IMR-90 (cell line): Measurements from ENCODE around the gene MRPL9. TPM values are rescaled to one million over a fixed set of nuclear protein-coding genes. Genes with fewer than 3 reads are reported as not detected.

Experiments
- ATAC-seq: fragments of 200-7000 bp; cut with Tn5 transposase; 2 replicates; pipeline ENCODE4 v1.9.1; 2020; ENCODE audit warnings: low read depth, mild to moderate bottlenecking, moderate library complexity
- BruUV-seq: library from RNA; stranded (reverse); fragments of 400-500 nt; replicated peaks from 2 replicates; lab custom pipeline; 2021; lab: Mats Ljungman, UMichigan
- CTCF ChIA-PET: fragments of 300-600 bp; formaldehyde crosslinking; extraction: SDS; loops from one replicate; lab custom pipeline; 2021; ENCODE audit warnings: antibody characterized with exemption; lab: Yijun Ruan, JAX
- POLR2A ChIA-PET: fragments of 300-600 bp; sonication (Branson Sonifier 250); formaldehyde crosslinking; loops from one replicate; lab custom pipeline; 2022; ENCODE audit warnings: antibody characterized with exemption; ENCODE audit not compliant: unreplicated experiment; lab: Charles Lee
- DNase-seq: peaks from one replicate; pipeline ENCODE4 v3.0.0; 2013
- H2AFZ ChIP-seq: replicated peaks from 2 replicates; pipeline ENCODE3; 2013; ENCODE audit warnings: low read length, mild to moderate bottlenecking; ENCODE audit not compliant: poor library complexity
- H2AK5ac ChIP-seq: 2 replicates; pipeline ENCODE4 v1.6.1; 2013; ENCODE audit warnings: low read depth, low read length, inconsistent platforms
- H2AK9ac ChIP-seq: replicated peaks from 2 replicates; pipeline ENCODE3; 2013; ENCODE audit warnings: mild to moderate bottlenecking, low read depth, low read length, moderate library complexity; ENCODE audit not compliant: poor library complexity
- H2BK120ac ChIP-seq: 2 replicates; pipeline ENCODE4 v1.6.1; 2013; ENCODE audit warnings: low read depth, low read length, inconsistent platforms
- H2BK15ac ChIP-seq: 3 replicates; pipeline ENCODE4 v1.6.1; 2013; ENCODE audit warnings: low read depth, low read length, inconsistent platforms
- H2BK20ac ChIP-seq: 2 replicates; pipeline ENCODE4 v1.6.1; 2013; ENCODE audit warnings: low read depth, mild to moderate bottlenecking, inconsistent platforms, low read length, moderate library complexity
- H2BK5ac ChIP-seq: 2 replicates; pipeline ENCODE4 v1.6.1; 2013; ENCODE audit warnings: mild to moderate bottlenecking, low read depth, low read length, inconsistent platforms; ENCODE audit not compliant: poor library complexity, severe bottlenecking
- H3K14ac ChIP-seq: replicated peaks from 2 replicates; pipeline ENCODE4 v1.6.1; 2013; ENCODE audit warnings: low read depth, low read length, inconsistent platforms
- H3K18ac ChIP-seq: 2 replicates; pipeline ENCODE4 v1.6.1; 2013; ENCODE audit warnings: low read depth, low read length, control low read depth
- H3K23ac ChIP-seq: 2 replicates; pipeline ENCODE4 v1.6.1; 2013; ENCODE audit warnings: low read depth, low read length, inconsistent platforms
- H3K27ac ChIP-seq: 2 replicates; pipeline ENCODE4 v1.5.1; 2013; ENCODE audit warnings: mild to moderate bottlenecking, control low read depth, low read length; ENCODE audit not compliant: insufficient read depth
- H3K27me3 ChIP-seq: 2 replicates; pipeline ENCODE4 v1.6.1; 2013; ENCODE audit warnings: low read length; ENCODE audit not compliant: control insufficient read depth, insufficient read depth
- H3K36me3 ChIP-seq: 2 replicates; pipeline ENCODE4 v1.6.1; 2013; ENCODE audit warnings: low read length, mixed read lengths; ENCODE audit not compliant: control insufficient read depth, insufficient read depth
- H3K4ac ChIP-seq: 2 replicates; pipeline ENCODE4 v1.6.1; 2013; ENCODE audit warnings: low read depth, low read length, inconsistent platforms
- H3K4me1 ChIP-seq: 2 replicates; pipeline ENCODE4 v1.6.1; 2013; ENCODE audit warnings: low read length, mixed read lengths; ENCODE audit not compliant: control insufficient read depth, insufficient read depth
- H3K4me2 ChIP-seq: 2 replicates; pipeline ENCODE4 v1.6.1; 2013; ENCODE audit warnings: low read depth, mild to moderate bottlenecking, control low read depth, low read length, moderate library complexity
- H3K4me3 ChIP-seq: 2 replicates; pipeline ENCODE4 v1.5.1; 2013; ENCODE audit warnings: low read depth, mild to moderate bottlenecking, control low read depth, low read length, moderate library complexity; ENCODE audit not compliant: insufficient read depth
- H3K56ac ChIP-seq: 2 replicates; pipeline ENCODE4 v1.6.1; 2013; ENCODE audit warnings: low read length, inconsistent platforms; ENCODE audit not compliant: insufficient read depth; ENCODE audit errors: extremely low read depth
- H3K79me1 ChIP-seq, 2 experiments: 2 replicates each; pipeline ENCODE4 v1.6.1; 2013; ENCODE audit warnings: low read length in 2 of 2, inconsistent platforms in 1 of 2, low read depth in 1 of 2
- H3K9ac ChIP-seq: 2 replicates; pipeline ENCODE4 v1.6.1; 2013; ENCODE audit warnings: low read depth, low read length, control low read depth
- H3K9me1 ChIP-seq: 2 replicates; pipeline ENCODE4 v1.6.1; 2013; ENCODE audit warnings: low read length, inconsistent platforms; ENCODE audit not compliant: insufficient read depth
- H3K9me3 ChIP-seq: 2 replicates; pipeline ENCODE4 v1.6.1; 2013; ENCODE audit warnings: low read length; ENCODE audit not compliant: control insufficient read depth, insufficient read depth
- H4K20me1 ChIP-seq: 2 replicates; pipeline ENCODE4 v1.6.1; 2013; ENCODE audit warnings: low read length, inconsistent platforms; ENCODE audit not compliant: insufficient read depth
- H4K5ac ChIP-seq: 2 replicates; pipeline ENCODE4 v1.6.1; 2013; ENCODE audit warnings: mild to moderate bottlenecking, low read depth, low read length, control low read depth
- H4K8ac ChIP-seq, 2 experiments: 2 replicates each; pipeline ENCODE4 v1.6.1; 2013; ENCODE audit warnings: low read depth in 2 of 2, low read length in 2 of 2, control low read depth in 1 of 2, inconsistent platforms in 1 of 2
- H4K91ac ChIP-seq: 2 replicates; pipeline ENCODE4 v1.6.1; 2013; ENCODE audit warnings: low read depth, low read length, inconsistent platforms; ENCODE audit not compliant: insufficient read depth
- CEBPB ChIP-seq: IDR thresholded peaks from 2 replicates; pipeline ENCODE4 v1.6.1; 2012; ENCODE audit warnings: low read depth, low read length, improper control_type of control experiment
- CHD1 ChIP-seq: IDR thresholded peaks from 2 replicates; pipeline ENCODE4 v1.6.1; 2012; ENCODE audit warnings: low read depth, low read length, improper control_type of control experiment
- FOS ChIP-seq: fragments of 150-350 bp; IDR thresholded peaks from 2 replicates; pipeline ENCODE4 v1.6.1; 2016; ENCODE audit warnings: low read depth, low read length
- MAFK ChIP-seq: IDR thresholded peaks from 2 replicates; pipeline ENCODE4 v1.6.1; 2012; ENCODE audit warnings: low read depth, low read length, improper control_type of control experiment
- MAZ ChIP-seq: IDR thresholded peaks from 2 replicates; pipeline ENCODE4 v1.6.1; 2012; ENCODE audit warnings: low read depth, mild to moderate bottlenecking, low read length, improper control_type of control experiment, moderate library complexity, borderline replicate concordance
- MXI1 ChIP-seq: IDR thresholded peaks from 2 replicates; pipeline ENCODE4 v1.6.1; 2012; ENCODE audit warnings: low read depth, mild to moderate bottlenecking, low read length, moderate library complexity, borderline replicate concordance
- NFE2L2 ChIP-seq: fragments of 150-350 bp; IDR thresholded peaks from 2 replicates; pipeline ENCODE4 v1.6.1; 2016; ENCODE audit warnings: low read depth, mild to moderate bottlenecking, low read length
- RAD21 ChIP-seq: IDR thresholded peaks from 2 replicates; pipeline ENCODE4 v1.6.1; 2012; ENCODE audit warnings: low read length, improper control_type of control experiment
- RCOR1 ChIP-seq: IDR thresholded peaks from 2 replicates; pipeline ENCODE4 v1.6.1; 2012; ENCODE audit warnings: mild to moderate bottlenecking, low read length, improper control_type of control experiment; ENCODE audit not compliant: insufficient replicate concordance
- RFX5 ChIP-seq: IDR thresholded peaks from 2 replicates; pipeline ENCODE4 v1.8.0; 2012; ENCODE audit warnings: low read depth, mild to moderate bottlenecking, low read length, moderate library complexity
- SMC3 ChIP-seq: fragments of 150-350 bp; IDR thresholded peaks from 2 replicates; pipeline ENCODE4 v1.6.1; 2016; ENCODE audit warnings: low read depth, mild to moderate bottlenecking, antibody characterized with exemption, low read length, moderate library complexity
- WGBS, 2 experiments: methylation state at CpG; one replicate each; pipeline versions ENCODE4 v1.1.5 to v1.1.7; 2013; ENCODE audit warnings: missing lambda C conversion rate in 2 of 2; ENCODE audit not compliant: insufficient read length in 1 of 2; ENCODE audit errors: extremely low coverage in 2 of 2; 5-methylcytosine and 5-hydroxymethylcytosine counted together
- dilution Hi-C: fragments of 300-500 bp; cut with HindIII; formaldehyde crosslinking; loops from one replicate; pipeline ENCODE4 v1.14.3; 2018; ENCODE audit warnings: low sequenced_read_pairs; ENCODE audit not compliant: unreplicated experiment
- in situ Hi-C: fragments of 300-500 bp; cut with MboI; formaldehyde crosslinking; loops from 3 replicates; pipeline ENCODE4 v1.14.3; 2019; ENCODE audit warnings: low sequenced_read_pairs, inconsistent platforms, mixed read lengths
- intact Hi-C: fragments of 100-400 bp; cut with micrococcal nuclease; formaldehyde crosslinking; loops from 2 replicates; pipeline ENCODE4 v1.10.0; 2022
- polyA plus RNA-seq, 3 experiments: library from polyadenylated mRNA; depleted of rRNA; stranded (reverse); fragments of >200 nt; gene quantifications; 2 replicates each; pipeline ENCODE4 v1.2.3, GENCODE V29; 2012; ENCODE audit warnings: low replicate concordance in 1 of 3
- total RNA-seq: library from RNA; depleted of rRNA; stranded (reverse); fragments of >200 nt; gene quantifications from 2 replicates; pipeline ENCODE4 v1.2.3, GENCODE V29; 2012
- TF ChIP-seq, protein P1 (sequence below): conservative IDR thresholded peaks from 2 replicates; pipeline ENCODE4 v1.5.1; 2012; ENCODE audit warnings: mild to moderate bottlenecking, low read depth, low read length, improper control_type of control experiment
- TF ChIP-seq, protein P2 (sequence below): fragments of 150-350 bp; IDR thresholded peaks from 2 replicates; pipeline ENCODE4 v1.6.1; 2016; ENCODE audit warnings: low read depth, mild to moderate bottlenecking, low read length, moderate library complexity, borderline replicate concordance

MRPL9 gene
- total and polyA plus RNA-seq, 2 of the 4 experiments (the other 2 are of a cell fraction) = 65.4 to 87.5 TPM

DNA sequence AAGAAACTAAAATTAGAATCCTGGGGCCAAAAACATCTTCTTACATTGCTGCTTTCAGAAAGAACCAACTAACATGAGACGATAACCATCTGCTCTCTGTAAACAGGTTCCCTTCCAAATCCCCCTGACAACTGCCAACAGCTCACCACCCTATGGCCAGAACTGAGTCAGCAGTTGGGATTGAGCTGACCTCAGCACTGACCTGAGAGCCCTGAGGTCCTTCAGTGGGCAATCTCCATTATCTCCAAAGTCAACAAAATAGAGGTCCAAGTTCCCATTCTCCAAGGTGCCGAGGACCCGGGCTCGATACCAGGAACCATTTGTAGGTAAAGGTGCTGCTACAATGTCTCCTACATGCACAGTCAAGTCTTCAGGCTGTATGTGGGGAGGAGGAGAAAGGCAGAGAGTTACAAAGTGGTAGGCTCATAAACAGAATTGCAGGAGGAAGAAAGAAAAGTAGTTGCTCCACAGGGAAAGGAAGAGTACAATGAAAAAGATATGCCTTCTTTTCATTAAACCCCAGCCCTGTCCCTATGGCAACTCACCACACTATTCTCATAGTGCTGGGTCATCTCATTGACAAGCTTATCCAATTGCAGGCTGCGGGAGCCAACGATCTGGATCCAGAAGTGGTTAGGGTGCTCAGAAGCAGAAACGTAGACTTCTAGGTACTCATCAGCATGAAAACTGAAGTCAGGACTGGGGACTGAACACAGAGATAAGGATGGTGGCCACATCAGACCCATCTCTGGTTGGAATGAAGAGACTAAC, 12.8 kb upstream of the MRPL9 start (continued):
- TF ChIP-seq RCOR1 = no peak

DNA sequence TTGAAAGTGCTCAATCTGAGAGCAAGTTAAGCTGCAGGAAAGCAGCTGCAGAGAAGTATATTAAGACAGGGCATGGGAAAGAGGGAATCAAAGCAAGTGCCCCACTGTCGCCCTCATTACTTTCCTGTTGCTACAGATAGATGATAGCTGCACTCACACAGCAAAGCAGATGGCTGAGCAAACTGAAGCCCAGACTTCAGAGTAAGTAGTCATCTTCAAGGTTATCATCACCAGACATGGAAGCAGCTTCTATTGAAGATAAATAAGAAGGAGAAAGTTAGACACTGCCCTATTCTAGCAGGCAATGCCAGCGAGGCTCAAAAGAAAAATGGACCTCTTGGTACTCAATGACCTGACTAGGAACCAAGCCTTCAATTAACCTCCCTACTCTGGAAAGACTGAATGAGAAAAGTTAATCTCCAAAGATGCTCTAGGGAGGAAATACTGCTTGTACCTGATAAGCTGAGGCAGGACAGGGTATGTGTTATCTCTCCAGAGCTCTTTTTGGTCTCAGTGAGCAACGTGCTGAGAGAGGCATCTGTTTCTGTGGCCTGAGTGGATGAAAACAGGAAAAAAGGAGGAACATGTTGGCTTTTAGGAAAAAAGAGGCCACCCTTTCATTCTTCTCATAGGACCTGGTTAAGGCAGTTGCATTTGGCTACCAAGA, 11.1 kb upstream of the MRPL9 start:
- no peak overlapping the region for H3K18ac ChIP-seq
- 20% methylated on average over 1 of the region's 3 CpGs; no CpG with 5 or more reads in 1 of the 2 experiments for whole genome bisulfite sequencing, 2 experiments
- H4K20me1 ChIP-seq = no peaks in the 10 kb centered on the region
- H3K4me3 ChIP-seq = no peak overlapping the region
- no peak overlapping the region for H4K91ac ChIP-seq
- no peak overlapping the region for H2BK15ac ChIP-seq
- H2AK9ac ChIP-seq = no peak overlapping the region
- no peaks in the 10 kb centered on the region for H3K9me3 ChIP-seq
- BruUV-seq = no TSS peak
- H2BK5ac ChIP-seq = no peak overlapping the region
- ChIA-PET POLR2A (no interaction called here), CTCF (no interaction called here)
- no peak for DNase-seq
- no peak overlapping the region for H2AK5ac ChIP-seq
- no peak overlapping the region for H3K56ac ChIP-seq
- dilution Hi-C loops (no loop called here), intact Hi-C loops (no loop called here), in situ Hi-C loops (no loop called here)
- no peak for ATAC-seq
- no peak overlapping the region for H2BK120ac ChIP-seq
- H3K27ac ChIP-seq = no peak overlapping the region
- H2AFZ ChIP-seq = no peak overlapping the region
- no peaks in the 10 kb centered on the region for H3K4me1 ChIP-seq
- H2BK20ac ChIP-seq = no peak overlapping the region
- no peak overlapping the region for H4K5ac ChIP-seq
- no peak overlapping the region for H3K4me2 ChIP-seq
- H3K79me1 ChIP-seq = no peaks in the 10 kb centered on the region
- no peaks in the 10 kb centered on the region; the same call in 1 of the 2 replicates for H3K9me1 ChIP-seq
- peaks cover 3% of the 10 kb centered on the region for H3K27me3 ChIP-seq
- no peak overlapping the region for H3K4ac ChIP-seq
- H3K23ac ChIP-seq = no peak overlapping the region
- H3K9ac ChIP-seq = no peak overlapping the region
- no peaks in the 10 kb centered on the region for H3K36me3 ChIP-seq
- no peak overlapping the region for H4K8ac ChIP-seq
- no peak overlapping the region for H3K14ac ChIP-seq
- TF ChIP-seq NFE2L2 = no peak
- no peak for TF ChIP-seq RCOR1
- no peak for TF ChIP-seq MAZ
- no peak for TF ChIP-seq MXI1
- TF ChIP-seq CEBPB = no peak
- TF ChIP-seq, protein P1, sequence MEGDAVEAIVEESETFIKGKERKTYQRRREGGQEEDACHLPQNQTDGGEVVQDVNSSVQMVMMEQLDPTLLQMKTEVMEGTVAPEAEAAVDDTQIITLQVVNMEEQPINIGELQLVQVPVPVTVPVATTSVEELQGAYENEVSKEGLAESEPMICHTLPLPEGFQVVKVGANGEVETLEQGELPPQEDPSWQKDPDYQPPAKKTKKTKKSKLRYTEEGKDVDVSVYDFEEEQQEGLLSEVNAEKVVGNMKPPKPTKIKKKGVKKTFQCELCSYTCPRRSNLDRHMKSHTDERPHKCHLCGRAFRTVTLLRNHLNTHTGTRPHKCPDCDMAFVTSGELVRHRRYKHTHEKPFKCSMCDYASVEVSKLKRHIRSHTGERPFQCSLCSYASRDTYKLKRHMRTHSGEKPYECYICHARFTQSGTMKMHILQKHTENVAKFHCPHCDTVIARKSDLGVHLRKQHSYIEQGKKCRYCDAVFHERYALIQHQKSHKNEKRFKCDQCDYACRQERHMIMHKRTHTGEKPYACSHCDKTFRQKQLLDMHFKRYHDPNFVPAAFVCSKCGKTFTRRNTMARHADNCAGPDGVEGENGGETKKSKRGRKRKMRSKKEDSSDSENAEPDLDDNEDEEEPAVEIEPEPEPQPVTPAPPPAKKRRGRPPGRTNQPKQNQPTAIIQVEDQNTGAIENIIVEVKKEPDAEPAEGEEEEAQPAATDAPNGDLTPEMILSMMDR = no peak
- no peak for TF ChIP-seq SMC3
- no peak for TF ChIP-seq RAD21
- no peak for TF ChIP-seq CHD1
- no peak for TF ChIP-seq MAFK
- no peak for TF ChIP-seq FOS
- TF ChIP-seq, protein P2, sequence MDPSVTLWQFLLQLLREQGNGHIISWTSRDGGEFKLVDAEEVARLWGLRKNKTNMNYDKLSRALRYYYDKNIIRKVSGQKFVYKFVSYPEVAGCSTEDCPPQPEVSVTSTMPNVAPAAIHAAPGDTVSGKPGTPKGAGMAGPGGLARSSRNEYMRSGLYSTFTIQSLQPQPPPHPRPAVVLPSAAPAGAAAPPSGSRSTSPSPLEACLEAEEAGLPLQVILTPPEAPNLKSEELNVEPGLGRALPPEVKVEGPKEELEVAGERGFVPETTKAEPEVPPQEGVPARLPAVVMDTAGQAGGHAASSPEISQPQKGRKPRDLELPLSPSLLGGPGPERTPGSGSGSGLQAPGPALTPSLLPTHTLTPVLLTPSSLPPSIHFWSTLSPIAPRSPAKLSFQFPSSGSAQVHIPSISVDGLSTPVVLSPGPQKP = no peak
- no peak for TF ChIP-seq RFX5
